Measurements from ENCODE around the gene ACAD10. TPM values are rescaled to one million over a fixed set of nuclear protein-coding genes. Genes with fewer than 3 reads are reported as not detected.

ACAD10 gene
- total RNA-seq, 1 donor from 2014 or later: 13.5 TPM

Small RNAs within 50 kb of the gene (microRNA-seq; reads per million reads assigned to microRNA genes)
- not detected for gene MIR6761

Other genes with a start within 250 kb of the ACAD10 start
- gene ATXN2, start 86.7 kb upstream of the ACAD10 start, total RNA-seq: 16.4 and 18.3 TPM in 2 replicates
- 17.7 and 20.4 TPM in 2 replicates for gene BRAP, start 97 bp upstream of the ACAD10 start, total RNA-seq
- 2.7 and 3.2 TPM in 2 replicates for gene ALDH2, start 80.9 kb downstream of the ACAD10 start, total RNA-seq
- gene MAPKAPK5, start 156.2 kb downstream of the ACAD10 start, total RNA-seq: 45.4 and 64.4 TPM in 2 replicates

Measured in myocyte (in vitro differentiated cells).